Nephron (organoid): Measurements from ENCODE around the gene SPTBN1.

ENCODE experiments used
- H3K27ac Mint-ChIP-seq, 3 experiments: 2 replicates each; pipeline ENCODE4 v1.8.0; 2020; ENCODE audit warnings: mixed read lengths in 3 of 3, mild to moderate bottlenecking in 2 of 3, moderate library complexity in 1 of 3
- H3K27me3 Mint-ChIP-seq: 2 replicates; pipeline ENCODE4 v1.8.0; 2021; ENCODE audit warnings: low read depth, mild to moderate bottlenecking, moderate library complexity, mixed read lengths
- H3K36me3 Mint-ChIP-seq: 2 replicates; pipeline ENCODE4 v1.8.0; 2020; ENCODE audit warnings: low read depth, mixed read lengths
- H3K4me1 Mint-ChIP-seq: 2 replicates; pipeline ENCODE4 v1.8.0; 2020; ENCODE audit warnings: mixed read lengths
- H3K4me3 Mint-ChIP-seq, 3 experiments: 2 replicates each; pipeline ENCODE4 v1.8.0; 2020; ENCODE audit warnings: mild to moderate bottlenecking in 3 of 3, mixed read lengths in 3 of 3, moderate library complexity in 2 of 3
- H3K9me3 Mint-ChIP-seq: 2 replicates; pipeline ENCODE4 v1.8.0; 2020; ENCODE audit warnings: mixed read lengths
- TF ChIP-seq, protein P1 (sequence below), 3 experiments: fragments of 200-600 bp; sonication (generic); IDR thresholded peaks; one replicate each; pipeline ENCODE4 v1.5.0; 2021; ENCODE audit warnings: antibody characterized with exemption in 3 of 3; ENCODE audit not compliant: unreplicated experiment in 3 of 3

Gene SPTBN1

DNA sequence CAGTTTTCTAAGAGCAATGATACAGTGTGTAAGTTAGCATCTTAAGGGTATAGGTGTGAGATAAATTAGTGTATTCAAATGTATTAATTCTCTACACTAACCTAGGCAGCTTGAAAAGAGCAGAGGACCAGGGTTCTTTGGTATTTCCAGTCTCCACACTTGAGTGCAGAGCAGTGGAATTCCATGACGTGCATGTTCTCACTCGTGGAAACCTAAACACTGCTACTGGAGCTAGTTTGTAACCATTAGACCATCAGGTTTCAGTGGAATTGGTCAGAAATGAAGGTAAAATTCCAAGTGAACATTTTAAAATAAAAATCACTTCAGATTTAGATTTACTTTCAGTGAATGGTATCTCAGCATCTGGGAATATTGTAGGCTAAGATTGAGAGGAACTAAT lies 9.0 kb downstream of the SPTBN1 start:
- TF ChIP-seq, protein P1, sequence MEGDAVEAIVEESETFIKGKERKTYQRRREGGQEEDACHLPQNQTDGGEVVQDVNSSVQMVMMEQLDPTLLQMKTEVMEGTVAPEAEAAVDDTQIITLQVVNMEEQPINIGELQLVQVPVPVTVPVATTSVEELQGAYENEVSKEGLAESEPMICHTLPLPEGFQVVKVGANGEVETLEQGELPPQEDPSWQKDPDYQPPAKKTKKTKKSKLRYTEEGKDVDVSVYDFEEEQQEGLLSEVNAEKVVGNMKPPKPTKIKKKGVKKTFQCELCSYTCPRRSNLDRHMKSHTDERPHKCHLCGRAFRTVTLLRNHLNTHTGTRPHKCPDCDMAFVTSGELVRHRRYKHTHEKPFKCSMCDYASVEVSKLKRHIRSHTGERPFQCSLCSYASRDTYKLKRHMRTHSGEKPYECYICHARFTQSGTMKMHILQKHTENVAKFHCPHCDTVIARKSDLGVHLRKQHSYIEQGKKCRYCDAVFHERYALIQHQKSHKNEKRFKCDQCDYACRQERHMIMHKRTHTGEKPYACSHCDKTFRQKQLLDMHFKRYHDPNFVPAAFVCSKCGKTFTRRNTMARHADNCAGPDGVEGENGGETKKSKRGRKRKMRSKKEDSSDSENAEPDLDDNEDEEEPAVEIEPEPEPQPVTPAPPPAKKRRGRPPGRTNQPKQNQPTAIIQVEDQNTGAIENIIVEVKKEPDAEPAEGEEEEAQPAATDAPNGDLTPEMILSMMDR (IDR thresholded peaks at IDR 0.05; ENCODE audit: unreplicated experiment in 3 of 3), result no peak
- Mint-ChIP-seq H3K4me3 (no peak overlapping the region), H3K4me1 (peaks cover 58% of the 10 kb centered on the region), H3K36me3 (no peaks in the 10 kb centered on the region), H3K27ac (no peak overlapping the region), H3K9me3 (no peaks in the 10 kb centered on the region), H3K27me3 (no peaks in the 10 kb centered on the region)

DNA sequence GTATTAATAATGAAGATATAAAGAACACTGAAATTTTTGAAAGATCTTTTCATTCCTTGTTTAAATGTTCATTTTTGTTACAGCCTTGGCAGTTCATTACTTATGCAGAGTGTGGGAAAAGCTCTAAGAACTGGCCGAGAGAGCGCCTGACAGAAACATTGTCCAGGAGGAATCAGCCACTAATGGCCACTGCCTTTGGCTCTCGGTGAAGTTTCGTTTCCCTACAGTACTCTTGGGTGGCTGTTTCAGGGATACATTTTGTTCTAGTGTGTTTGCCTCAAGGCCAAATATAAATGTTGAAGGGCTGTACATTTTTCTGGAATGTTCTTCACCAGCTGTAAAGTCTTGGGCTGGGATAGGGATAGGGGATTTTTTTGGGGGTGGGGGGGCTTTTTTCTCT lies 10.7 kb downstream of the SPTBN1 start:
- peak overlapping the region in 1 of 3 experiments; percentile 78 for H3K27ac Mint-ChIP-seq
- H3K4me3 Mint-ChIP-seq, result no peak overlapping the region
- no peaks in the 10 kb centered on the region for H3K9me3 Mint-ChIP-seq
- no peaks in the 10 kb centered on the region for H3K36me3 Mint-ChIP-seq
- TF ChIP-seq, protein P1 (IDR thresholded peaks at IDR 0.05; ENCODE audit: unreplicated experiment in 3 of 3), result no peak
- H3K27me3 Mint-ChIP-seq, result no peaks in the 10 kb centered on the region
- peaks cover 64% of the 10 kb centered on the region for H3K4me1 Mint-ChIP-seq

DNA sequence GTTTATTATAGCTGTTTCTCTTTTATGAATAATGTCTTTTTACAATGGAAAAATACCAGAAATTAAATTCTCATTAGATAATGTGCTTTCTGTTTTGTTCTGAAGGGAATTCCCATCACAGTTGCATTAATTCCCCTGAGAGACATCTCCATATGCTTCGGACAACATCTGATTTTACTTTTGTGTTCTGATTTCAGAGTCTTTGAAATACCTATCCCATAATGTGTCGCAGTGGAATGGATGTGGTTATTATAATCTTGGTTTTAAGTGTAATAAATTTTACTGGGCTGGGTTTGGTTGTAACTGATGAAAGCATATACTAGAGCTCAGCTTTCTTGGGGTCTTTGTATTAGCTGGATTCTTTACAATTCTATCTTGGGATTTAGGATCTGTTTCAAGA lies 12.5 kb downstream of the SPTBN1 start:
- Mint-ChIP-seq H3K4me1 (peaks cover 72% of the 10 kb centered on the region), H3K36me3 (no peaks in the 10 kb centered on the region), H3K4me3 (peak overlapping the region in 2 of 3 experiments; percentile 3 to 81), H3K27ac (peak overlapping the region; percentile 16 to 81 (median 79)), H3K9me3 (no peaks in the 10 kb centered on the region), H3K27me3 (no peaks in the 10 kb centered on the region)
- TF ChIP-seq, protein P1 (IDR thresholded peaks at IDR 0.05; ENCODE audit: unreplicated experiment in 3 of 3), result no peak

DNA sequence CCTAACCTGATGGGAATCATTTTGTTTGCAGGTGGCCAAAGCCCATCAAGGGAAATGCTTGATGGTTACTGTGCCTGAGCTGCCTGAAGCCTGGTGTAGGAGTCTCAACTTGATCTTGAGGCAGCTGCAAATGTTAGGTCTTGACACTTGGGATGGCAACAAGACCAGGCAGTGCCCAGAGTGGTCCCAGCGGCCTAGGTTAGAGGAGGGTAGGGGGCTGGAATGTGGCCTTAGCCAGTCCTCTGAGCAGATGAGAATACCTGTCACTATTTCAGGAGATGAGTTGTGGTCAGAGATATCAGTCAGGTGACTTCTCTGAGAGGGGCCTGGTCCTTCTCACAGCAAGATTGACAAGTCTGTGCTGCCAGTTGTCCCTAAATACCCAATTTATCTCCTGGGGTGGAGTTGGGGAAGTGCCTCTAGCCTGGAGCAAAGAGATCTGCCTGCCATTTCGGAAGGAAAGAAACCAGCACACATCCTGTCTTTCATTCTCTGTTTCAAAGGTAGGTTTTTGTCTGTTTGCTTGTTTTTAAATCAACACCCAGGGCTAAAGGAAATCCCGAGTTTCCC lies 13.4 kb downstream of the SPTBN1 start:
- Mint-ChIP-seq H3K27ac (peak overlapping the region; percentile 79 to 83 (median 81)), H3K27me3 (no peaks in the 10 kb centered on the region), H3K4me1 (peaks cover 73% of the 10 kb centered on the region), H3K9me3 (no peaks in the 10 kb centered on the region), H3K36me3 (no peaks in the 10 kb centered on the region), H3K4me3 (peak overlapping the region in 2 of 3 experiments; percentile 72 to 81)
- TF ChIP-seq, protein P1 (IDR thresholded peaks at IDR 0.05; ENCODE audit: unreplicated experiment in 3 of 3), result no peak

DNA sequence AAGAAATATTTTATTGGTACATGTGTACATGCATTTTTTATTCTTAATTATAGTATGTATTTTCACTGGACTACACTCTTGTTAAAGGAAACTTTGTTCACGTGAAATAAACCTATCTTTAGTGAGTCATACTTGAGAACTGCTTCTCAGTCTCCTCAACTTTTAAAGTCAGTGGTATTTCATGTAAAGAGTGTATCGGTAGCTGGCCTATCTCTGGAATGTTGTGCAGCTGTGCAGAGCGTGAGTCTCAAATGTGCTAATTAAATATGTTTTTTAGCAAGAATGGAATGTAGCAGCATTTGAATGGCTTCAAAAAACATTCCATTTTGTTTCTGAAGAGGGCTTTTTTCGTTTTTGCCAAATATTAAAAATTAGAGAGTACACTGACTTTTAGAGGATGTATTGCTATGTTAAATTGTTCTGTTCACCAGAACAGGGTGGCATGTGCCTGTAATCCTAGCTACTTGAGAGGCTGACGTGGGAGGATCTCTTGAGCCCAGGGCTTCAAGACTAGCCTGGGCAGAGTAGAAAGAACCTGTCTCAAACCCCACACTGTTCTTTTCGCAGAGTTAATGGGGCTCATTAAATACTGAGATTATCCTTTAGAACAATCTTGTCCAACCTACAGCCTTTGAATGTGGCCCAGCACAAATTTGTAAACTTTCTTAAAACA lies 14.3 kb downstream of the SPTBN1 start:
- H3K4me3 Mint-ChIP-seq, result peak overlapping the region in 2 of 3 experiments; percentile 72 to 81
- H3K36me3 Mint-ChIP-seq, result no peaks in the 10 kb centered on the region
- peaks cover 74% of the 10 kb centered on the region for H3K4me1 Mint-ChIP-seq
- H3K27me3 Mint-ChIP-seq, result no peaks in the 10 kb centered on the region
- peak overlapping the region; percentile 79 to 83 (median 81) for H3K27ac Mint-ChIP-seq
- TF ChIP-seq, protein P1 (IDR thresholded peaks at IDR 0.05; ENCODE audit: unreplicated experiment in 3 of 3), result no peak
- H3K9me3 Mint-ChIP-seq, result no peaks in the 10 kb centered on the region
